GM20000 (cell line): Measurements from ENCODE around the gene OR4F6.
"Not testable (repeated sequence)": the region's sequence is repeated elsewhere in the genome, so short reads cannot be mapped to it uniquely, and the experiment has no call there.

Experiments used
- DNase-seq: peaks from one replicate; pipeline ENCODE4 v3.0.0; 2012; ENCODE audit warnings: low spot score
- CTCF ChIP-seq: IDR thresholded peaks from 2 replicates; pipeline ENCODE4 v1.5.1; 2012; ENCODE audit warnings: mild to moderate bottlenecking, control low read depth; ENCODE audit errors: extremely low read depth, missing control alignments

Gene OR4F6

GRCh38 chr15:101781928-101782327 is 21.4 kb upstream of the OR4F6 start:
- DNase-seq = no peak
- no peak for TF ChIP-seq CTCF

GRCh38 chr15:101784644-101785043 is 18.7 kb upstream of the OR4F6 start:
- DNase-seq = no peak
- TF ChIP-seq CTCF = no peak

DNA sequence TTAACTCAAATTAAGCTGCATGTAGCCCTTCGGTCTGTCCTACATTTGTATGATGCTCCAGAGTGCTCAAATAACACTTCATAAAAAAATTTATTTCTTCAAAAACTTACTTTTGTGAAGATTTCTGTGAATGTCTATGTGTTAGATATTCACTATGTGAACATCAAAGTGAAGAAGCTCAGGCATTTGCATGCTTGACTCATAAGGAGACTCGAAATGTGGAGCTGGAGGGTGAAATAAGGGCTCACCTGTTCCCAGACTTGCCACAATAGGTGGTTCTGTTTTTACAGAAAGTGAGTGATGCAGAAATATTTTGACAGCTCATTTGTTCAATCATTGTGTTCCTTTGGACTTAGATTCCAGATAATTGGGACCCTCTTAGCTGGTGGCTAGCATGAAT is 16.9 kb upstream of the OR4F6 start:
- not testable (repeated sequence) for DNase-seq

DNA sequence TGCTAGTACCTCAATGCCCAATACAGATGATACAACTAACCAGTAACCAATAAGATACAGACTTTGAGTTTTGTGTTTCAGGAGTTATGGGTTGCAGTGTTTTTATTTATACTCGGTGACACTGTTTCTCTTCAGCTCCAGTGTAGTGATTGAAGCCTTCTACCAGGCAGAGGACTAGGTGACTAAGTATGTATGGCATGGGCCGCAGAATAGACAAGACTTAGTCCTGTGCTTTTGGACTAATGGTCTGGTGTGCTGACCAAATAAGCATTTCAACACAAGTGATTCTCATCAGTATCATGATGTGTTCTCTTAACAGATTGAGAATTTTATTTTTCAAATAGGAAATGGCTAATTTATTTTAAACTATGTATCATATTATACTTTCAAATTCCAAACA is 15.3 kb upstream of the OR4F6 start:
- DNase-seq = not testable (repeated sequence)

GRCh38 chr15:101788503-101789269 is 14.6 kb upstream of the OR4F6 start:
- DNase-seq = not testable (repeated sequence)

DNA sequence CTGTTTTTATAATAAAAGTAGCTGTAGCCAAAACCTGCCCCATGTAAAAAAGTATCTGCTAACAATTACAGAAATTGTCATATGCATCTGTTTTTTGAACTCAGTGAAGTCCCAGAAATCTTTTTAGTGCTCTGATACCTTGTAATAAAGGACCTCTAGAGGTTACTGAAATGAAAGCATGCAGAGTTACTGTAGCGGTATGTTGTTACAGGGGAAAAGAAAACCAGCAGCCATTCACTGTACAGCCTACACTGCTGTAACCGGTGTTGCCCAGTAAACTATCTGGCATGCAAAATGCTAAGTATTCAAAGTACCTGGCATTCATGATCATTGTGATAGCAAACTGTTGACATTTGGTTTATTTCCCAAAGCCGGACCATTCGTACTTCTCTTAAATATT is 12.6 kb upstream of the OR4F6 start:
- not testable (repeated sequence) for DNase-seq

GRCh38 chr15:101793981-101794380 is 9.3 kb upstream of the OR4F6 start:
- not testable (repeated sequence) for DNase-seq

- no peak for TF ChIP-seq CTCF
- DNase-seq = no peak
Measured at GRCh38 chr15:101795455-101795854, 7.9 kb upstream of the OR4F6 start.

DNA sequence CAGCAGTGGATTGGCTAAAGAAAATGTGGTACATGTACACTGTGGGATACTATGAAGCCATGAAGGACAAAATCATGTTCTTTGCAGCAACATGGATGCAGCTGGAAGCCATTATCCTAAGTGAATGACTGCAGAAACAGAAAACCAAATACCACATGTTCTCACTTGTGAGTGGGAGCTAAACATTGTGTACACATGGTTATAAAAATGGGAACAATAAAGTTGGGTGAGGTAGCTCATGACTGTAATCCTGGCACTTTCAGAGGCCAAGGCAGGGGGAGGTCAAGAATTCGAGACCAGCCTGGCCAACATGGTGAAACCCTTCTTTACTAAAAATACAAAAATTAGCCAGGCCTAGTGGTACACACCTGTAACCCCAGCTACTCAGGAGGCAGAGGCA is 3.6 kb upstream of the OR4F6 start:
- no peak for TF ChIP-seq CTCF
- no peak for DNase-seq

- TF ChIP-seq CTCF = no peak
Measured at GRCh38 chr15:101801048-101801447, 2.3 kb upstream of the OR4F6 start.

More at GRCh38 chr15:101801048-101801447, 2.3 kb upstream of the OR4F6 start:
- no peak for DNase-seq
